ENCODE data around the gene SLC25A41. TPM values are rescaled to one million over a fixed set of nuclear protein-coding genes. Genes with fewer than 3 reads are reported as not detected.
A peak's percentile ranks its signal among the peaks of the same experiment; 100 is the strongest.

The SLC25A41 gene
- total and polyA plus RNA-seq, 2 experiments from 2014 or later, result not detected

DNA sequence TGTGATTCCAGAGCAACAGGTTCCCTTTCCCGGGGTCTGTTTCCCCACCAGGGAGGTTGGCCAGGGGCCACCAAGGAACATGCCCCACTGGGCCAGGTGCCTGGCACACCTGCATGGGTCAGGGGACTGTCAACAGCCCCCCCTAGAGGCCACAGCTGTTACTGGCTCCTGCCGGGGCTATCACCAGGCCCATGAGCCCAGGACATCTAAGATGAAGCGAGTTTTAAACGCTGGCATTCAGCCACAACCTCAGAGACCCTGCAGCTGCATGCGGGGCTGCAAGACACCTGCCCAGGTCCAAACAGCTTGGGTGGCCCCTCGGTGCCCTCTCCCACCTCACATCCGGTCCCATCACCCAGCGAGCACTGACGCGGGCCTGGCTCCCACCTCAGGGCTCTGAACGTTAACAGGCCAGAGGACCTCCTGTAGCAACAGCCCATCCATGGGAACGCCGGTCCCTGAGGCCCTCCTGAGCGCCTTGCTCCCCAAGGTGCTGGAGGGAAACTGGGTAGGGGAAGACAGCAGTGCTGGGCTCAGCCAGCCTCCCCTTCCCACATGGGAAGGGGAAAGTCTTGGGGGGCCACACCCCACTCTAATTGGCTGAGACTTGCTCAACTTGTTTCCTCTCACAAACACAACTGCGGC is 21.0 kb downstream of the SLC25A41 start:
- WGBS, 2 experiments (ENCODE audit: low coverage in 1 of 2, low lambda C conversion rate in 2 of 2, missing lambda C conversion rate in 2 of 2), result 62 to 65% methylated on average over 15 of the region's 15 CpGs
- in situ Hi-C loops (cut with MboI), result no loop called here
- peak; percentile 32 for DNase-seq

DNA sequence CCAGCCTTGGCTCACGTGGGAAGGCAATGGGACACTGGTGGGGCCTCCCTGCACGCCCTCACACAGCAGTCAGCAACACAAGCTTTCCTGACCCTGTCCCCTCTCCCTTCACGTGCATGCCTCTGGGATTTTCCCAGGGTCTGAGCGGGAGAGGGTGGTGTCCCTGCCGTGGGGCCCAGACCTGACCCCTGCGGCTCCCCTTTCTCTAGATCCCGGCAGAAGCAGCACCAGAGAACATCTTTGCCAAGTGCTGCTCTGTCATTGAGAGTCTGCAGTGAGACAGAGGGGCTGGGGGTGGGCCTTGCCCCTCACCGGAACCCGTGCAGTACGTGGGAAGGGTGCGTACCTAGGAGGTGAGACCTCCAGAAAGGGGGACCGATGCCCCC is 21.5 kb downstream of the SLC25A41 start:
- Histone ChIP-seq H3K9me2 (ENCODE audit: insufficient read depth) (no peaks in the 10 kb centered on the region), H3K27ac (no peak overlapping the region), H3K4me2 (ENCODE audit: unreplicated experiment) (no peak overlapping the region), H4K20me1 (ENCODE audit: insufficient read depth) (no peaks in the 10 kb centered on the region), H3K36me3 (ENCODE audit: low read depth) (peaks cover 4% of the 10 kb centered on the region), H3F3A (ENCODE audit: insufficient read depth) (peaks cover 5% of the 10 kb centered on the region; the same call in 1 of the 2 replicates), H3K4me3 (no peak overlapping the region), H3K4me1 (ENCODE audit: insufficient read depth) (no peaks in the 10 kb centered on the region), H3K9ac (no peak overlapping the region), H3K27me3 (replicated peaks; ENCODE audit: insufficient read depth) (no peaks in the 10 kb centered on the region), H3K79me2 (ENCODE audit: insufficient read depth) (peaks cover under 1% of the 10 kb centered on the region; the same call in 1 of the 2 replicates), H2AFZ (no peak overlapping the region), H3K9me3 (ENCODE audit: low read depth) (no peaks in the 10 kb centered on the region)
- WGBS, 2 experiments (ENCODE audit: low coverage in 1 of 2, low lambda C conversion rate in 2 of 2, missing lambda C conversion rate in 2 of 2), result 61 to 75% methylated on average over 11 to 12 of the region's 12 CpGs
- TF ChIP-seq EZH2 (IDR thresholded peaks at IDR 0.05; ENCODE audit: insufficient read depth, poor library complexity, severe bottlenecking) (no peak), EZH2phosphoT487 (IDR thresholded peaks at IDR 0.05; ENCODE audit: insufficient read depth, low read depth) (no peak)
- in situ Hi-C loops (cut with MboI), result no loop called here
- no peak for DNase-seq

More for the DNA sequence above, 21.0 kb downstream of the SLC25A41 start:
- TF ChIP-seq EZH2 (IDR thresholded peaks at IDR 0.05; ENCODE audit: insufficient read depth, poor library complexity, severe bottlenecking) (no peak), EZH2phosphoT487 (IDR thresholded peaks at IDR 0.05; ENCODE audit: insufficient read depth, low read depth) (no peak)
- H3K79me2 ChIP-seq (ENCODE audit: insufficient read depth), result peaks cover 6% of the 10 kb centered on the region; the same call in 1 of the 2 replicates
- no peak overlapping the region for H2AFZ ChIP-seq
- H3K27ac ChIP-seq, result no peak overlapping the region
- no peak overlapping the region for H3K9ac ChIP-seq
- H3F3A ChIP-seq (ENCODE audit: insufficient read depth), result peaks cover 5% of the 10 kb centered on the region; the same call in 1 of the 2 replicates
- H3K9me2 ChIP-seq (ENCODE audit: insufficient read depth), result no peaks in the 10 kb centered on the region
- no peak overlapping the region for H3K4me2 ChIP-seq (ENCODE audit: unreplicated experiment)
- no peaks in the 10 kb centered on the region for H3K27me3 ChIP-seq (replicated peaks; ENCODE audit: insufficient read depth)
- H3K4me1 ChIP-seq (ENCODE audit: insufficient read depth), result no peaks in the 10 kb centered on the region
- H3K36me3 ChIP-seq (ENCODE audit: low read depth), result peaks cover 4% of the 10 kb centered on the region
- no peak overlapping the region for H3K4me3 ChIP-seq
- no peaks in the 10 kb centered on the region for H3K9me3 ChIP-seq (ENCODE audit: low read depth)
- H4K20me1 ChIP-seq (ENCODE audit: insufficient read depth), result no peaks in the 10 kb centered on the region

DNA sequence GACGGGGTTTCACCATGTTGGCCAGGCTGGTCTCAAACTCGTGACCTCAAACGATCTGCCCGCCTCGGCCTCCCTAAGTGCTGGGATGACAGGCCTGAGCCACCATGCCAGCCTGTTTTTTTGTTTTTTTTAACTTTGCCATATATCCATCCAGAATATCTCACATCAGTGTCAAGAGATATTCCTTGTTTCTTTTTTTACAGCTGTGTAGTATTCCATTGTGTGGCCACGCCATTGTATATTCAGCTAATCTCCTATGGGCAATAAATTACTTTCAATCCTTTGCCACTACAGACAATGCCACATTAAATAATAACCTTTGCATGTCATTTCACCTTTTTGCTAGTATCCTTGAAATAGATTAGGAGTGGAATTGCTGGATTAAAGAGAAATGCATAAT is 24.2 kb downstream of the SLC25A41 start:
- 88% methylated on average over 6 of the region's 6 CpGs for WGBS, 2 experiments (ENCODE audit: low coverage in 1 of 2, low lambda C conversion rate in 2 of 2, missing lambda C conversion rate in 2 of 2)
- in situ Hi-C loops (cut with MboI), result no loop called here

DNA sequence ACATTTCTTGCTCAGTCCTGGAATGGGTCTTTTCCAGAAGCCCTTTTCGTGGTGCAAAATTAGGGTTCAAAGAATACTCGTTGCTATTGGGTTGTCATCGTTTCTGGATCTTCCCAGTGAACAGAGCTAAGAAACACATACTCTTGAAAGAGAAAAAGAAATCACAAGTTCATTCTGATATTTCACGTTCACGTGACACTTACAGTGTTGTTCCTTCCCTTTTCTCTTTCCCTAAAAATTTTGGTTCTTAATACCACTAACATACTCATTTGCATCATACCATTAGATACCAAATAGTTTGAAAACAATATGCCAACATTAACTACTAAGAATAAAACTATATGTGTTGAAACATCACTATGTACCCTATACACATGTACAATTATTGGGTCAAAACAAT is 27.2 kb downstream of the SLC25A41 start:
- 77% methylated on average over 5 of the region's 5 CpGs for WGBS, 2 experiments (ENCODE audit: low coverage in 1 of 2, low lambda C conversion rate in 2 of 2, missing lambda C conversion rate in 2 of 2)
- H3K9me2 ChIP-seq (ENCODE audit: insufficient read depth), result no peaks in the 10 kb centered on the region
- no peaks in the 10 kb centered on the region for H3K36me3 ChIP-seq (ENCODE audit: low read depth)
- peaks cover 5% of the 10 kb centered on the region; the same call in 1 of the 2 replicates for H3F3A ChIP-seq (ENCODE audit: insufficient read depth)
- in situ Hi-C loops (cut with MboI), result no loop called here
- H3K4me3 ChIP-seq, result no peak overlapping the region
- DNase-seq, result no peak
- TF ChIP-seq EZH2phosphoT487 (IDR thresholded peaks at IDR 0.05; ENCODE audit: insufficient read depth, low read depth) (no peak), EZH2 (IDR thresholded peaks at IDR 0.05; ENCODE audit: insufficient read depth, poor library complexity, severe bottlenecking) (no peak)
- H3K4me2 ChIP-seq (ENCODE audit: unreplicated experiment), result no peak overlapping the region
- no peaks in the 10 kb centered on the region for H3K9me3 ChIP-seq (ENCODE audit: low read depth)
- H2AFZ ChIP-seq, result no peak overlapping the region
- no peaks in the 10 kb centered on the region for H4K20me1 ChIP-seq (ENCODE audit: insufficient read depth)
- H3K9ac ChIP-seq, result no peak overlapping the region
- H3K27ac ChIP-seq, result no peak overlapping the region
- H3K4me1 ChIP-seq (ENCODE audit: insufficient read depth), result no peaks in the 10 kb centered on the region
- H3K79me2 ChIP-seq (ENCODE audit: insufficient read depth), result no peaks in the 10 kb centered on the region
- H3K27me3 ChIP-seq (replicated peaks; ENCODE audit: insufficient read depth), result no peaks in the 10 kb centered on the region

More for the DNA sequence above, 24.2 kb downstream of the SLC25A41 start:
- no peaks in the 10 kb centered on the region for H3K4me1 ChIP-seq (ENCODE audit: insufficient read depth)
- H4K20me1 ChIP-seq (ENCODE audit: insufficient read depth), result no peaks in the 10 kb centered on the region
- H3F3A ChIP-seq (ENCODE audit: insufficient read depth), result peaks cover 5% of the 10 kb centered on the region; the same call in 1 of the 2 replicates
- no peak overlapping the region for H2AFZ ChIP-seq
- H3K36me3 ChIP-seq (ENCODE audit: low read depth), result peaks cover 4% of the 10 kb centered on the region
- no peak overlapping the region for H3K27ac ChIP-seq
- no peaks in the 10 kb centered on the region for H3K9me3 ChIP-seq (ENCODE audit: low read depth)
- no peaks in the 10 kb centered on the region for H3K9me2 ChIP-seq (ENCODE audit: insufficient read depth)
- no peak overlapping the region for H3K4me2 ChIP-seq (ENCODE audit: unreplicated experiment)
- H3K27me3 ChIP-seq (replicated peaks; ENCODE audit: insufficient read depth), result no peaks in the 10 kb centered on the region
- no peak for DNase-seq
- no peaks in the 10 kb centered on the region for H3K79me2 ChIP-seq (ENCODE audit: insufficient read depth)
- TF ChIP-seq EZH2phosphoT487 (IDR thresholded peaks at IDR 0.05; ENCODE audit: insufficient read depth, low read depth), result no peak
- TF ChIP-seq EZH2 (IDR thresholded peaks at IDR 0.05; ENCODE audit: insufficient read depth, poor library complexity, severe bottlenecking), result no peak
- no peak overlapping the region for H3K9ac ChIP-seq
- no peak overlapping the region for H3K4me3 ChIP-seq
